ENCODE data around the gene ENSA. TPM values are rescaled to one million over a fixed set of nuclear protein-coding genes. Genes with fewer than 3 reads are reported as not detected.
A peak's percentile ranks its signal among the peaks of the same experiment; 100 is the strongest.

ENSA gene
- total and polyA plus RNA-seq, 2 of the 4 experiments (the other 2 are of a cell fraction): 53.2 to 96.5 TPM

- Histone ChIP-seq H3K4me2 (ENCODE audit: low read depth, low read length) (peak overlapping the region; percentile 47), H3K4ac (ENCODE audit: low read depth, low read length) (peak overlapping the region; percentile 98), H3K4me1 (ENCODE audit: control insufficient read depth, insufficient read depth, low read length) (peaks cover 6% of the 10 kb centered on the region), H3K36me3 (ENCODE audit: control insufficient read depth, insufficient read depth, low read length) (no peaks in the 10 kb centered on the region), H3K23ac (ENCODE audit: low read depth, low read length) (peak overlapping the region; percentile 88), H4K5ac (ENCODE audit: low read depth, low read length) (peak overlapping the region; percentile 91), H2AFZ (replicated peaks; ENCODE audit: low read length, poor library complexity) (peak overlapping the region; percentile 39), H3K27ac (ENCODE audit: insufficient read depth, low read length) (peak overlapping the region; percentile 96), H2BK20ac (ENCODE audit: low read depth, low read length) (peak overlapping the region; percentile 94), H3K56ac (ENCODE audit: extremely low read depth, insufficient read depth, low read length) (peak overlapping the region; percentile 97), H3K9ac (ENCODE audit: low read depth, low read length) (peak overlapping the region; percentile 47), H3K79me1 (ENCODE audit: low read depth in 1 of 2, low read length in 2 of 2) (peaks cover 11 to 44% of the 10 kb centered on the region in 2 experiments), H4K8ac (ENCODE audit: low read depth in 2 of 2, low read length in 2 of 2) (peak overlapping the region; percentile 92 to 98), H2BK120ac (ENCODE audit: low read depth, low read length) (peak overlapping the region; percentile 97), H3K9me1 (ENCODE audit: insufficient read depth, low read length) (peaks cover 5% of the 10 kb centered on the region), H2AK5ac (ENCODE audit: low read depth, low read length) (peak overlapping the region; percentile 98), H3K27me3 (ENCODE audit: control insufficient read depth, insufficient read depth, low read length) (no peaks in the 10 kb centered on the region), H4K20me1 (ENCODE audit: insufficient read depth, low read length) (no peaks in the 10 kb centered on the region), H2BK5ac (ENCODE audit: low read depth, low read length, poor library complexity, severe bottlenecking) (peak overlapping the region; percentile 98), H2BK15ac (ENCODE audit: low read depth, low read length) (peak overlapping the region; percentile 95), H3K18ac (ENCODE audit: low read depth, low read length) (peak overlapping the region; percentile 96), H3K4me3 (ENCODE audit: insufficient read depth, low read depth, low read length) (no peak overlapping the region), H2AK9ac (replicated peaks; ENCODE audit: low read depth, low read length, poor library complexity) (peak overlapping the region; percentile 93), H3K14ac (replicated peaks; ENCODE audit: low read depth, low read length) (peak overlapping the region; percentile 95), H4K91ac (ENCODE audit: insufficient read depth, low read depth, low read length) (peak overlapping the region; percentile 97), H3K9me3 (ENCODE audit: control insufficient read depth, insufficient read depth, low read length) (no peaks in the 10 kb centered on the region)
- no TSS peak for BruUV-seq (replicated peaks)
- DNase-seq (no peak), ATAC-seq (ENCODE audit: low read depth) (no peak)
- POLR2A ChIA-PET (ENCODE audit: unreplicated experiment): interaction anchor here (0.5 to 0.6 kb wide), 2 partner anchors 24 to 25 kb away, joined by 5 read pairs; partner anchors contain the start of gene MCL1
- TF ChIP-seq MAZ (IDR thresholded peaks at IDR 0.05; ENCODE audit: borderline replicate concordance, low read depth, low read length) (no peak), ELK1 (IDR thresholded peaks at IDR 0.05; ENCODE audit: borderline replicate concordance, low read depth, low read length) (no peak), CHD1 (IDR thresholded peaks at IDR 0.05; ENCODE audit: low read depth, low read length) (no peak), CEBPB (IDR thresholded peaks at IDR 0.05; ENCODE audit: low read depth, low read length) (no peak), NFE2L2 (IDR thresholded peaks at IDR 0.05; ENCODE audit: low read depth, low read length) (no peak)
- TF ChIP-seq, protein P1, sequence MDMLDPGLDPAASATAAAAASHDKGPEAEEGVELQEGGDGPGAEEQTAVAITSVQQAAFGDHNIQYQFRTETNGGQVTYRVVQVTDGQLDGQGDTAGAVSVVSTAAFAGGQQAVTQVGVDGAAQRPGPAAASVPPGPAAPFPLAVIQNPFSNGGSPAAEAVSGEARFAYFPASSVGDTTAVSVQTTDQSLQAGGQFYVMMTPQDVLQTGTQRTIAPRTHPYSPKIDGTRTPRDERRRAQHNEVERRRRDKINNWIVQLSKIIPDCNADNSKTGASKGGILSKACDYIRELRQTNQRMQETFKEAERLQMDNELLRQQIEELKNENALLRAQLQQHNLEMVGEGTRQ (IDR thresholded peaks at IDR 0.05; ENCODE audit: low read depth, low read length): no peak
- in situ Hi-C loops (cut with MboI; ENCODE audit: low sequenced_read_pairs) (no loop called here), dilution Hi-C loops (cut with HindIII; ENCODE audit: low sequenced_read_pairs, unreplicated experiment) (no loop called here), intact Hi-C loops (cut with micrococcal nuclease) (no loop called here)
- CTCF ChIA-PET: interaction anchor here (0.5 to 1.0 kb wide), 2 partner anchors 24 to 138 kb away, joined by 3 to 4 read pairs; no protein-coding TSS in a partner anchor
- no CpG with 5 or more reads among the region's 2 CpGs for WGBS, 2 experiments (ENCODE audit: extremely low coverage in 2 of 2, insufficient read length in 1 of 2)
These were observed 25.2 kb downstream of the ENSA start for GRCh38 chr1:150604226-150604588.
